Measurements from ENCODE around the gene ZNF668. TPM values are rescaled to one million over a fixed set of nuclear protein-coding genes. Genes with fewer than 3 reads are reported as not detected.

The ZNF668 gene
- total and polyA plus RNA-seq, 2 of the 13 experiments (the other 11 are each of a cell fraction or from before 2014, with no cell fraction given), result 3.8 to 9.8 TPM

DNA sequence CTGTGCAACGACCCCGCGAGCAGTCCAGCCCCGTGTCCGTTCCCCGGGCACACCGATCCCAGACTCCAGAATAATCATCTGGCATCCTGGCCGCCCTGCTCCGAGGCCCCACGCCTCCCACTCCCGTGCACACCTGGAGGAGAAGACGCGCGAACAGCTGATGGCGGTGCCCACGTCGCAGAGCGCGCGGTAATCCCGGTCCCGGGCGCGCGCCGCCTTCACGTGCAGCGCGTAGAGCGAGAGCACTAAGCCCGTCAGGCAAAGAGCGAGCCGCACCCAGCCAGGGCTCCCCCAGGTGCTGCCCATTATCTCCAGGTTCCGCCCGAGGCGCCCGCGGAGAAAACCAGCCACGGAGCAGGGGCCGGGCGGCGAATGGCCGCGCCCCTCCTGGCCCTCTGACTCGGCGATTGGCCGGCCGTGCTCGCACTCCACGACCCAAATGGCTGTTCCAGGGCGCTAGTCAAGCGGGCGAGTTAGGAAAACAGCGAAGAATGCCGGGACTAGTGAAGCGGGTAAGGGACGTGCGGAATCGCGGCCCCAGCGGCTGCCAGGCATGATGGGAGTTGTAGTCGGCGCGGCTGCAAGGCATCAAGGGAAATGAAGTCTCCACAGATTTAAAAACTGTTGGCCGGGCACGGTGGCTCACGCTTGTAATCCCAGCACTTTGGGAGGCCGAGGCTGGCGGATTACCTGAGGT is 20.5 kb upstream of the ZNF668 start, which contains the start of gene VKORC1 (continued):
- TF ChIP-seq, protein P1, sequence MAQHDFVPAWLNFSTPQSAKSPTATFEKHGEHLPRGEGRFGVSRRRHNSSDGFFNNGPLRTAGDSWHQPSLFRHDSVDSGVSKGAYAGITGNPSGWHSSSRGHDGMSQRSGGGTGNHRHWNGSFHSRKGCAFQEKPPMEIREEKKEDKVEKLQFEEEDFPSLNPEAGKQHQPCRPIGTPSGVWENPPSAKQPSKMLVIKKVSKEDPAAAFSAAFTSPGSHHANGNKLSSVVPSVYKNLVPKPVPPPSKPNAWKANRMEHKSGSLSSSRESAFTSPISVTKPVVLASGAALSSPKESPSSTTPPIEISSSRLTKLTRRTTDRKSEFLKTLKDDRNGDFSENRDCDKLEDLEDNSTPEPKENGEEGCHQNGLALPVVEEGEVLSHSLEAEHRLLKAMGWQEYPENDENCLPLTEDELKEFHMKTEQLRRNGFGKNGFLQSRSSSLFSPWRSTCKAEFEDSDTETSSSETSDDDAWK (CRISPR knock-in tag; IDR thresholded peaks at IDR 0.05), result no peak
- TF ChIP-seq ZNF570 (CRISPR knock-in tag; IDR thresholded peaks at IDR 0.05; ENCODE audit: borderline replicate concordance) (no peak; the same call in 1 of the 2 replicates), DMAP1 (CRISPR knock-in tag; IDR thresholded peaks at IDR 0.05) (peak; percentile 93), SALL2 (CRISPR knock-in tag; IDR thresholded peaks at IDR 0.05) (peak; percentile 90), ZNF713 (CRISPR knock-in tag; IDR thresholded peaks at IDR 0.05) (no peak), PHB2 (IDR thresholded peaks at IDR 0.05; ENCODE audit: partially characterized antibody) (no peak), ZFP90 (CRISPR knock-in tag; IDR thresholded peaks at IDR 0.05; ENCODE audit: borderline replicate concordance) (peak; percentile 78; the same call in 1 of the 2 replicates), POLR2G (IDR thresholded peaks at IDR 0.05; ENCODE audit: low read depth, low read length) (peak; percentile 85), EZH2 (conservative IDR thresholded peaks at IDR 0.05; ENCODE audit: low read depth, low read length) (no peak), ZNF546 (CRISPR knock-in tag; conservative IDR thresholded peaks at IDR 0.05) (peak; percentile 89), ZEB1 (IDR thresholded peaks at IDR 0.05; ENCODE audit: insufficient replicate concordance, low read depth) (no peak), SKI (IDR thresholded peaks at IDR 0.05; ENCODE audit: partially characterized antibody) (peak; percentile 9), ZNF121 (CRISPR knock-in tag; IDR thresholded peaks at IDR 0.05) (peak; percentile 56; the same call in 1 of the 2 replicates), NR1H2 (CRISPR knock-in tag; IDR thresholded peaks at IDR 0.05; ENCODE audit: borderline replicate concordance, low read depth) (0 out of 2 replicates have a peak, but pooled peaks have one; percentile 28), ZNF10 (CRISPR knock-in tag; IDR thresholded peaks at IDR 0.05; ENCODE audit: borderline replicate concordance, low read depth) (no peak), ZNF3 (CRISPR knock-in tag; IDR thresholded peaks at IDR 0.05) (no peak), EEA1 (CRISPR knock-in tag; IDR thresholded peaks at IDR 0.05; ENCODE audit: borderline replicate concordance) (peak; percentile 72), TBX2 (CRISPR knock-in tag; IDR thresholded peaks at IDR 0.05; ENCODE audit: borderline replicate concordance) (peak; percentile 95), SP5 (CRISPR knock-in tag; IDR thresholded peaks at IDR 0.05; ENCODE audit: borderline replicate concordance, low read depth) (peak; percentile 23; the same call in 1 of the 2 replicates)
- TF ChIP-seq, protein P2, sequence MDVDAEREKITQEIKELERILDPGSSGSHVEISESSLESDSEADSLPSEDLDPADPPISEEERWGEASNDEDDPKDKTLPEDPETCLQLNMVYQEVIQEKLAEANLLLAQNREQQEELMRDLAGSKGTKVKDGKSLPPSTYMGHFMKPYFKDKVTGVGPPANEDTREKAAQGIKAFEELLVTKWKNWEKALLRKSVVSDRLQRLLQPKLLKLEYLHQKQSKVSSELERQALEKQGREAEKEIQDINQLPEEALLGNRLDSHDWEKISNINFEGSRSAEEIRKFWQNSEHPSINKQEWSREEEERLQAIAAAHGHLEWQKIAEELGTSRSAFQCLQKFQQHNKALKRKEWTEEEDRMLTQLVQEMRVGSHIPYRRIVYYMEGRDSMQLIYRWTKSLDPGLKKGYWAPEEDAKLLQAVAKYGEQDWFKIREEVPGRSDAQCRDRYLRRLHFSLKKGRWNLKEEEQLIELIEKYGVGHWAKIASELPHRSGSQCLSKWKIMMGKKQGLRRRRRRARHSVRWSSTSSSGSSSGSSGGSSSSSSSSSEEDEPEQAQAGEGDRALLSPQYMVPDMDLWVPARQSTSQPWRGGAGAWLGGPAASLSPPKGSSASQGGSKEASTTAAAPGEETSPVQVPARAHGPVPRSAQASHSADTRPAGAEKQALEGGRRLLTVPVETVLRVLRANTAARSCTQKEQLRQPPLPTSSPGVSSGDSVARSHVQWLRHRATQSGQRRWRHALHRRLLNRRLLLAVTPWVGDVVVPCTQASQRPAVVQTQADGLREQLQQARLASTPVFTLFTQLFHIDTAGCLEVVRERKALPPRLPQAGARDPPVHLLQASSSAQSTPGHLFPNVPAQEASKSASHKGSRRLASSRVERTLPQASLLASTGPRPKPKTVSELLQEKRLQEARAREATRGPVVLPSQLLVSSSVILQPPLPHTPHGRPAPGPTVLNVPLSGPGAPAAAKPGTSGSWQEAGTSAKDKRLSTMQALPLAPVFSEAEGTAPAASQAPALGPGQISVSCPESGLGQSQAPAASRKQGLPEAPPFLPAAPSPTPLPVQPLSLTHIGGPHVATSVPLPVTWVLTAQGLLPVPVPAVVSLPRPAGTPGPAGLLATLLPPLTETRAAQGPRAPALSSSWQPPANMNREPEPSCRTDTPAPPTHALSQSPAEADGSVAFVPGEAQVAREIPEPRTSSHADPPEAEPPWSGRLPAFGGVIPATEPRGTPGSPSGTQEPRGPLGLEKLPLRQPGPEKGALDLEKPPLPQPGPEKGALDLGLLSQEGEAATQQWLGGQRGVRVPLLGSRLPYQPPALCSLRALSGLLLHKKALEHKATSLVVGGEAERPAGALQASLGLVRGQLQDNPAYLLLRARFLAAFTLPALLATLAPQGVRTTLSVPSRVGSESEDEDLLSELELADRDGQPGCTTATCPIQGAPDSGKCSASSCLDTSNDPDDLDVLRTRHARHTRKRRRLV (CRISPR knock-in tag; IDR thresholded peaks at IDR 0.05), result peak; percentile 96
- TF ChIP-seq, protein P3, sequence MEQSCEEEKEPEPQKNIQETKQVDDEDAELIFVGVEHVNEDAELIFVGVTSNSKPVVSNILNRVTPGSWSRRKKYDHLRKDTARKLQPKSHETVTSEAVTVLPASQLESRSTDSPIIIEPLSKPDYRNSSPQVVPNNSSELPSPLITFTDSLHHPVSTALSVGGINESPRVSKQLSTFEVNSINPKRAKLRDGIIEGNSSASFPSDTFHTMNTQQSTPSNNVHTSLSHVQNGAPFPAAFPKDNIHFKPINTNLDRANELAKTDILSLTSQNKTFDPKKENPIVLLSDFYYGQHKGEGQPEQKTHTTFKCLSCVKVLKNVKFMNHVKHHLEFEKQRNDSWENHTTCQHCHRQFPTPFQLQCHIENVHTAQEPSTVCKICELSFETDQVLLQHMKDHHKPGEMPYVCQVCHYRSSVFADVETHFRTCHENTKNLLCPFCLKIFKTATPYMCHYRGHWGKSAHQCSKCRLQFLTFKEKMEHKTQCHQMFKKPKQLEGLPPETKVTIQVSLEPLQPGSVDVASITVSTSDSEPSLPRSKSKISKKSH (CRISPR knock-in tag; IDR thresholded peaks at IDR 0.05; ENCODE audit: borderline replicate concordance), result no peak; the same call in none of the 2 replicates
- TF ChIP-seq, protein P4, sequence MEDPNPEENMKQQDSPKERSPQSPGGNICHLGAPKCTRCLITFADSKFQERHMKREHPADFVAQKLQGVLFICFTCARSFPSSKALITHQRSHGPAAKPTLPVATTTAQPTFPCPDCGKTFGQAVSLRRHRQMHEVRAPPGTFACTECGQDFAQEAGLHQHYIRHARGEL (CRISPR knock-in tag; IDR thresholded peaks at IDR 0.05), result peak; percentile 94; the same call in 1 of the 2 replicates

Data from HepG2 (cell line).